Hematopoietic multipotent progenitor cell treated with erythropoietin and hydrocortisone succinate and interleukin-3 and kit ligand, for 17 days (in vitro differentiated cells): ENCODE measurements around the gene AIM2.
A peak's percentile ranks its signal among the peaks of the same experiment; 100 is the strongest.
"Not testable (repeated sequence)": the region's sequence is repeated elsewhere in the genome, so short reads cannot be mapped to it uniquely, and the experiment has no call there.

Source experiments
- DNase-seq: peaks from one replicate; pipeline ENCODE4 v3.0.0-alpha.2; 2015; ENCODE audit warnings: low spot score

Gene AIM2, protein sequence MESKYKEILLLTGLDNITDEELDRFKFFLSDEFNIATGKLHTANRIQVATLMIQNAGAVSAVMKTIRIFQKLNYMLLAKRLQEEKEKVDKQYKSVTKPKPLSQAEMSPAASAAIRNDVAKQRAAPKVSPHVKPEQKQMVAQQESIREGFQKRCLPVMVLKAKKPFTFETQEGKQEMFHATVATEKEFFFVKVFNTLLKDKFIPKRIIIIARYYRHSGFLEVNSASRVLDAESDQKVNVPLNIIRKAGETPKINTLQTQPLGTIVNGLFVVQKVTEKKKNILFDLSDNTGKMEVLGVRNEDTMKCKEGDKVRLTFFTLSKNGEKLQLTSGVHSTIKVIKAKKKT

DNA sequence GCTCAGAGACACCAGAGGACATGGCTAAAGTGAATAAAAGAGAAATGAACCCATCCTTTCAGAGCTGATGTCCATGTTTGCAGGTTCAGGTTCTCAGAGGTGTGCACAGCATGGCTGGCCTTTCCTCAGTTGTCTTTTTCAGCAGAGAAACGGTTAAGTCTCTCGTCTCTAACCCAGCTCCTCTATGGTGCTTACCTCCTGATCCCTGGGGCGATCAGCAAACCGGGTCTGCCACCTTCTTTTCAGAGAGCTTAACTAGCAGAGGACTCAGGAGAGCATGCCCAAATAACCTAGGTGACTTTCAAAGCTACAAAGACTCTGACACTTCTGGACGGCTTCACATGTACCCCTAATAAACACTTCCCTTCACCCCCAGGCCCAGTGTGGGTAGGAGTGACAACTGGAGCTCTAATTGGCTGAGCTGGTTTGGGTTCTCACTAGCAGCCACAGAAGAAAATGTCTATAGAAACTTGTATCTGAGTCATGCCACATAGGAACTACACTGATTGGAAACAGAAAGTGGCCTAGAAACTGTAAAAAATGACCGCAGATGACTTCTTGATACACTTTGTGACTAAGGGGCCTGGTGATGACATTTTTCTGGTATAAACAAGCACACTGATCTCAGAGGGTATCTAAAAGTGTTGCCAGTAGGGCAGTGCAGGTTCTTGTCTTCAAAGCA lies at the start of gene AIM2:
TSS of gene AIM2 (minus strand) at position 329 of the 682 bp plus-strand sequence. CDS start 3,267 bp downstream, outside the sequence.
- no peak for DNase-seq

DNA sequence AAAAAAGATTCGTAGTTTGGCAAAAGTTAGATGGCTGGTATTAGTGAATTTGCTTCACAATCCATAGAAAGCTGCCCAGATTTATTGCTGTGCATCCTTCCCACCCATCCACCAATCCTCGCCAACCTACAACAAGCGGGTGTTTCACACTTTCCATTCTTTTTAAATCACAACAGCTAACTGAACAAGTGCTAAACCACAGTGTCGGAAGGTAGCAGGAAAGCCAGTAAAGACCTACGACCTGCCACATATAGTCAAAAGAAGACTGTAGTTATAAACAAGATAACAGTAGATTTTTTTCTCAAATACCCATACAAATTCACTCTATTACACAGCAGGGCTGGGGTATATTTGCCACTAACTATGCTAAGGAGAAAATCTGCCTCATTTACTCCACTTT lies 47.0 kb upstream of the AIM2 start:
- no peak for DNase-seq

GRCh38 chr1:159122005-159122621 lies 45.5 kb upstream of the AIM2 start:
- no peak for DNase-seq

DNA sequence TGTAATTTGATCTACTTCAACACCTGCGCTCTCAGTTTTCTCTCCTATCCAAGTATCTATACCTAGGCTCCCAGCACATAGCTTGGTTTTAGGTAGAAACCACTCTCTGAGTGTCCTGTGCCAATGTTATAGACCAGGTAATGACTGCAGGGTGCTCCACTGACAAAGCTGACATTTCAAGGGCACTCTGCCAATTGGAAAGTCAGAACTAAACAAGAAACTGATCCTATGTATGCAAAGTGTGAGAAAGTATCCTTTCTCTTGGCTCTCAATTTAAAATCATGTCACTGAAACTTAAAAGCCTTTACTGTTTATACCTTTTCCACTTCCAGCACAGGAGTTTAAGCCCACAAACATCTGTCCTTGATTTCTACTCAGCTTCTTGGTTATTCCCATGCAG lies 45.0 kb upstream of the AIM2 start:
- DNase-seq, result no peak

GRCh38 chr1:159120317-159120716 lies 43.8 kb upstream of the AIM2 start:
- DNase-seq, result no peak

- no peak for DNase-seq
Observed at GRCh38 chr1:159113596-159114433, 37.2 kb upstream of the AIM2 start.

GRCh38 chr1:159103021-159103420 lies 26.5 kb upstream of the AIM2 start:
- not testable (repeated sequence) for DNase-seq

DNA sequence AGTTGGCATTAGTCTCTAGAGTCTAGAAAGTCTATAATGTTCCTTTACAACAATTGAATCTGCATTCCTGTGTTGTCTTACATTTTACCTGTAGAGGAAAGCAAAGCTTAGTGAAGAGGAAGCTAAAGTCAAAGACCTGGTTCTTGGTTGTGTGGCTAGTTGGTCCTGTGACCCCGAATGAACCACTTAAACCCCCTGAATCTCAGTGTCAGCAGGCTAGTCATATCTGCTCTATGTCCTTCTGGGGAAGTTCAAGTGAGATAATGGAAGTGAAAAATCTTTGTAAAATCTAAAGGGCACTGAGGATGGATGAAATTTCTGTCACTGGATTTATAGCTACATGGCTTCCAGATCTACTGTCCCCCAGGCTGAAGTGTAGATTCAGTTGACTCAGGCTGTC lies 24.0 kb upstream of the AIM2 start:
- no peak for DNase-seq

GRCh38 chr1:159098596-159098995 lies 22.0 kb upstream of the AIM2 start:
- DNase-seq, result no peak

DNA sequence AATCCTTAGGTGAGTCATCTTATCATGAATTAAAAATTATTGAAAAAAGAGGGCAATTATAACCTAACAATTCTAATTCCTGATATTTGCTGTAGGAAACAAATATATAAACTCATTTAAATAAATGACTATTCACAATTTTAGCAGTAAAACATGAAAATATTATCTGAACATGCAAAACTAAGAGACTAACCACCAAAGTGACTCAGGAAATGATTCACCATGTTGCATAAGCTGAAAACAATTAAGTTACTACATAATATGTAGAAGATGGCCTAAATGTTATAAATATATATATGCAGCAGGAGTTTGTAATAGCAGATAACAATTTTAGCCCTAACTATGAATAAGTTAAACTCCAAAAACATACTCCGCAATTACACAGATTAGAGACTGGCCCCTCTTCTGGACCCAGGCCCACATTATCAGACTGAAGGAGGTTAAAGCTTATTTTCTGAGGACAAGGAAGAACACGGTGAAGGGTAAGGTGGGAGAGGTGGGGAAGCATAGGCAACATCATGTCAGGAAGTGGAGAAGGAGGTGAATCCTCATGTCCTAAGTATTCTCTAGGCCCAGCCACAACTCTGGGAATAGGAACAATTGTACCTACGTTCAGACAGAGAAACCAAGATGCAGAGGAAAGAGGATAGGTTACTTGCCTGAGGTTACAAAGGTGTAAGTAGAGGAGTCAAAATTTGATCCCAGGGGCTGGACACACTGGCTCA lies 15.6 kb upstream of the AIM2 start:
- DNase-seq, result no peak

GRCh38 chr1:159091607-159092031 lies 15.1 kb upstream of the AIM2 start:
- no peak for DNase-seq

DNA sequence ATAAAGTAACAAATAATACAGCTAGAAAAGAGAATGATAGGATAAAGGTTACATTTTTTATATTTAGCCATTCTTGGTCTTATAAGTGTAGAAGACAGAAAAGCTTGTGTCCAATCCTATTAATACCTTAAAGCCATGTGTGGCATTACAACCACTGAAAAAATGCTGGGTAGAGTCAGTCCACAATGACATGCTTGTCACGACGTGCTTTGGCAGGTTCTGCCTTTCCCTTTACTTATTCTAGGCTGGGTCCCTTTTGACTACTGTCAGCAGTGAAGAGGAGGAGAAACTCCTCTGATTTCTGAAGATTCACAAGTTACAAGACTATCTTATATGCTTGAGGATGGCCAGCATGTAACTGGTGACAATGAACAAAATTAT lies 14.6 kb upstream of the AIM2 start:
- DNase-seq, result no peak

- DNase-seq, result no peak
Observed at GRCh38 chr1:159090286-159091179, 14.0 kb upstream of the AIM2 start.

DNA sequence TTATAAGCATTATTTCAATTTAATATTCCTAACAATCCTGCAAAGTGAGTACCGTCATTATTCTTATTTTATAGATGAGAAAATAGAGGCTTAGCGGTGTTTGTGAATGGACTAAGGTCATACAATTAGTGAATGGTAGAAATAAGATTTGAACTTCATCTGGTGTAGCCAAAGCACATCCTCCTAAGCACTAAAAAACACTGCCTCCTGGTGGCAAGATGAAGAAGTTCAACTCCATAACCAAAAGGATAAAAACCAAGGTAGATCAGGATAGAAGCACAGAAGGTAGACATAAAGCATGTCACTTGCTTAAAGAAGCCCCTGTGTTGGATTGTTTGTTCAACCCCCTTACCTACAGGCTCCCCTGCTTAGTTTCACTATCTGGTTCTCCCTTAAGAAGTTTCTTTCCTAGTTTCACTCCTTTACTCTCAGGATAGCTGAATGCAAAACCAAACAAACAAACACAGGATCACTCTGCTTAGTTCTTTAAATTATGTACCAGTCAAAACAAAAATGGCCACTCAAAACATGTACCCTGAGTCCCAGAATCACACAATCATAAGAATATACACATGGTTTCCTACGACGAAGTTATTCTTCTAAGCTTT lies 12.7 kb upstream of the AIM2 start:
- DNase-seq, result peak; percentile 35

DNA sequence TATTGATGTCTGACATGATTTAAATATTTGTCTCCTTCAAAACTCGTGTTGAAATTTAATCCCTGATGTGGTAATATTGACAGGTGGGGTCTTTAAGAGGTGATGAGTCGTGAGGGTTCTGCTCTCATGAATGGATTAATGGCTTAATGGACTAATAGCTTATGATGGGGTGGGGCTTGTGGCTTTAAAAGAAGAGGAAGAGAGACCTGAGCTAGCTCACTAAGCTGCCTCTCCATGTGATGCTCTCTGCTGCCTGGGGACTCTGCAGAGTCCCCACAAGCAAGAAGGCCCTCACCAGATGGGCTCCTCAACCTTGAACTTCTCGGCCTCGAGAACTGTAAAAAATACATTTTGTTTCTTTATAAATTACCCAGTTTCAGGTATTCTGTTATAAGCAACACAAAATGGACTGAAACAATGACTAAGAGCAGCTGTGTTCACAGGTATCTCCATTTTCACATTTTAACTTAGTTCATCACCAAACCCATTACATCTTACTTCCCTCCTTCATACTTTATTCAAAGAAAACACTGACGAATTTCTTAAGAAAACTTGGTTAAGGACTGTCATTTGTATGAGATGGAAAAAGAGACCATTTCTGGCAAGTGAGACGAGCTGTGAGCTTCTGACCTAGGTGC lies 12.1 kb upstream of the AIM2 start:
- no peak for DNase-seq

DNA sequence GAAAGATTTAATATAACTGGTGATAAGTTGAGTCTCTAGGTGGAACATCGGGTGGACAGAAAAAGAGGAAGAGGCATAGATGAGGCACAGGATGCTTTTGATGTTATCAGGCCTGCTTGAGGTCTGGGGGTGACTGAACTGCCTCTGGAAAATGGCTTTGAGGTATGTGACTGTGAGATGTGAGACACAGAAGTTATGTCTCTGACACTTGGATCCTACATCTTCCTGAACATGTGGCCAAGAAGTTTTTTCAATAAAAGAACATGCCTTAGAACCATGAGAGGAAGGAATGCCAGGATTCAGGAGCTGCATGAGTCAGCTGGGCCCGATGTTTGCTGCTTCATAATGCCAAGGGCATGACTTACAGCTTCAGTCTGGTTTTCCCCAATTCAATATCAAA lies 11.5 kb upstream of the AIM2 start:
- no peak for DNase-seq

DNA sequence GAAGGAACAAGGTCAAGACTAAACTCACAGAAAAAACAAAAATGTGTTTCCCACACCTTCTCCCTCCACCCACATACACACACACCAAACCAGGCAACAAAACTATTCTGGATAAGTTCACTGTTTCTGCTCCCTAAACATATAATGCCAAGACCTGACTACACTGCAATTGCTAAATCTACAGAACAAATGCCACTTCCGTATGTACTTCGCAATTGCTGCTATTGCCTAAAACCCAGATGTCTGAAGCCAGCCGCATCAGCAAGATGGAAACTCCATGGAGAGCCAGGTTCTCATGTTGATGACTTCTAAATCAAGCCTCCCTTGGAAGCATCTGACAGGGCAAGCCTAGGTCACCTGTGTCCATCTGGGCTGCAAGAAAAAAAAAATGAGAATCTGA lies 8.3 kb upstream of the AIM2 start:
- no peak for DNase-seq

DNA sequence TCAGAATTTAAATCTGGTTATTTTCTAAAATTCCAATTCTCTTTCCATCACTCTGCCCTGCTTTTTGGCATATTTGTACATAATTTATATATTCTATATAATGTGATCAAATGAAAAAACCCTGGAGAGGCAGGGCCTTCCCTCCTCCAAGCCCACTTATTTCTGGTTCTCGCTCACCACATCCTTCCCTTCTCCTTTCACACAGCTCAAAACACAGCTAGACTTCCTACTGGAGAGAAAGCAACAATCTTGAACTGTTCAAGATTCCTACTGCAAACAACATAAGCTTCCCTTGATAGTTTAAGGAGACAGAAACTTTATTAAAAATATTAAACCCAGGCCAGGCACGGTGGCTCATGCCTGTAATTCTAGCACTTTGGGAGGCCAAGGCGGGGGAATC lies 7.6 kb upstream of the AIM2 start:
- no peak for DNase-seq

DNA sequence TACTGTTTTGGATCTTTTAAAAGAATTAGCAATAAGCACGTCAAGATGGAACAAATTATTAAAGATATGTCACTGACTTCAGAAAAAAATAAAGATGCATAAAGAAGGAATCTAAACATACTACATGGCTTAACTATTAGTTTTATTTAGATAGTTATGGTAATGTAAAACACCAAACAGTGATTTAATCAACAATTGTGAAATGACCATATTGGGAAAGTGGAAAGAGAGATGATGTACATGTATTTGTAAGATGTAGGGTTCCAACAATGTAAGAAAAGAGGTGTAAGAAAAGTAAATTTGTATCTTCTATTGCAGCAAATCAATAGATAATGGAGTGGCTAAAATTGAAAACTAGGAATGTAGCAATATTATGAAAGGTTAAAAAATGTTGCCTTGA lies 6.4 kb upstream of the AIM2 start:
- DNase-seq, result no peak

- DNase-seq, result no peak
Observed at GRCh38 chr1:159081626-159082025, 5.1 kb upstream of the AIM2 start.
